ENCODE data around the gene GRAMD2A.

Gene GRAMD2A

DNA sequence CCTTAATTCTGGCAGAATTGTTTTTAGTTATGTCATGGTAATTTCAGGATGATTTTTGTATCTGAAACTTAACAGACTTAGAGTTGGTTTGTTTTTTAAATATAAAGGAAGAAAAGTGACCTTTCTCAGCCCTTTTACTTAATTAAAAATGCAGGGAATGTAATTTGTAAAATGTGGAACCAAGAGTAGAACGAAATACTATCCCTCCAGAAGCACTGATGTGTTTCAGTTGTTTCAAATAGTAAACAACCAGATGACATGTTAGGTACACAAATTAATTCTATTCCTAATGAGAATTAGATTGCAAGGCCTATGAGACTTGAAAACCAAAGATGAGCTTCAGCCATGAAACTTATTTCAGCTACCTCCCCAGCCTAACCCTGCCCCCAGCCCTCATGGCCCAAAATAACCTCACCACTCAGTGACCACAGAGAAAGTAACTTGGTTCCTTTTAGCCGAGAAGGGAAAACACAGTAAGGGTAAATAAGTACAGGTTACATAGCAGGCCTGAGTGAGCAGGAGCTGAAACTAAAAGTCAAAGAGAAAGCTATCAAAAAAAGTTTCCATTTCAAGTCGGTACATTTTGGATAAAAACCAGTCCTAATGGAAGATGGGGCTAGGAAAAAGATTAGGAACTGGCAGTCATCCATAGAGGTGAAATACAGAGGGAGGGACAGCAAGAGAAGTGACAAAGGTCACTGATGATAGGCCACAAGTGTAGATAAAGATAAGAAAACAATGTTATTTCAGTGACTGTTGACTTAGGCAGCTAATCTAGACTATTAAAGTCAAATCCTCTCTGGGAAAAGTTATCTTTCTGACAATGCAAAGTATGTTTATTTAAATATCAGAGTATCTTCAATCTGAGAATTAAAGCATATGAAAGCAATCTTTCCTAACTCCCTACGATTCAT lies 56.2 kb downstream of the GRAMD2A start:
- in situ Hi-C loops (cut with MboI; ENCODE audit: low sequenced_read_pairs), result no loop called here

DNA sequence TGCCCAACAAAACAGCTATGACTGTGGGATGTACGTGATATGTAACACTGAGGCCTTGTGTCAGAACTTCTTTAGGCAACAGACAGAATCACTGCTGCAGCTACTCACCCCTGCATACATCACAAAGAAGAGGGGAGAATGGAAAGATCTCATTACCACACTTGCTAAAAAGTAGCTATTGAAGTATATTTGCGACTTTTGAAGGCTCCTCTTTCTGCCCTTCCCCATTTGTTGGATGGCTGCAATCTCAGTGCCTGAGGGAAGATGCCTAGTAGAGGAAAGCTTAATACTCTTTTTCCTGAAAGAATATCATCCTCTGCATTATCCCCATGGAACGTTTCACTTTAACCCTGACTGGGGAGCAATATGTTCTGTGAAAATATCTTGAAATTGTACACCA lies 57.5 kb downstream of the GRAMD2A start:
- in situ Hi-C loops (cut with MboI; ENCODE audit: low sequenced_read_pairs), result no loop called here

DNA sequence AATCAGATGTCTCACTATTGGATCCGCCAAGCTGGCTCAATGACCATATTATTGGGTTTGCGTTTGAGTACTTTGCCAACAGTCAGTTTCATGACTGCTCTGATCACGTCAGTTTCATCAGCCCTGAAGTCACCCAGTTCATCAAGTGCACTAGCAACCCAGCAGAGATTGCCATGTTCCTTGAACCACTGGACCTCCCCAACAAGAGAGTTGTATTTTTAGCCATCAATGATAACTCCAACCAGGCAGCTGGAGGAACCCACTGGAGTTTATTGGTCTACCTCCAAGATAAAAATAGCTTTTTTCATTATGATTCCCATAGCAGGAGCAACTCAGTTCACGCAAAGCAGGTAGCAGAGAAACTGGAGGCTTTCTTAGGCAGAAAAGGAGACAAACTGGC lies 57.9 kb downstream of the GRAMD2A start:
- in situ Hi-C loops (cut with MboI; ENCODE audit: low sequenced_read_pairs), result no loop called here

DNA sequence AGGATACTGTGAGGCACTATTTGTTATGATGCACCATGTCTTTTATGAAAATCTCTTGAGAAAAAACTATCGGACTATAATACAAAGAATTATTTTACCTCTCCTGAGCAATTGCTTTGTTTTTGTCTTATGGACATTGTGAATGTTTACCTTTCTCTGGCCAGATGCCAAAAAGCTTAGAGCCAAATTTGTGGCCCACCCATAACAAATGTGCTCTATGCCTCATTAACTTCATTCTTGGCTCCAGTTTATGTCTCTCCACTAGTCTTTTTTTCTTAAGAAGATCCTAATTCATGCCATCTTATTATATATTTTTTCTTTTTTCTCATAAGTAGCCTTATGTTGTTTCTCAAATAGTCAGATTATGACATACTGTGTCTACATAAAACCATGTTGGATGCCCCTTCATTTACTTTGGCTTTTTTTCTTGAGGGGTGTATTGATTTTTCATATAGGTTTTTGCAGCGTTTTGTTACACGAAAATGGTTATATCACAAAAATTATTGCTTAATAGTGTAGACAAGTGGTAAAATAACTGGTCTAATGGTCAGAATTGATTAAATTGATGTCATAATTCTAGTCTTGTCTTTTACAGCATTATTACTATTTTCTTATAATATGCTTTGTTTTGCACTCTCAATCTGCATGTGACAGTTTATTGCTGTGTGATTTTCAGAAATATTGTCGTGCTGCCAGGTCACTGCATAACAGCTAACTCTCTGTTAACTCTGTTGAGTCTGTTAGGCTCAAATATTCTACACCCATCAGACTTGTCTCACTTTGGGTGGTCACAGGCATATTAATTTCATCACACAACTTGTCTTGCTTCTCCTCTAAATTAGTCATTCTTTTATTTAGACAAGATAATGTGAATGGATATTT lies 61.2 kb downstream of the GRAMD2A start:
- in situ Hi-C loops (cut with MboI; ENCODE audit: low sequenced_read_pairs), result no loop called here

DNA sequence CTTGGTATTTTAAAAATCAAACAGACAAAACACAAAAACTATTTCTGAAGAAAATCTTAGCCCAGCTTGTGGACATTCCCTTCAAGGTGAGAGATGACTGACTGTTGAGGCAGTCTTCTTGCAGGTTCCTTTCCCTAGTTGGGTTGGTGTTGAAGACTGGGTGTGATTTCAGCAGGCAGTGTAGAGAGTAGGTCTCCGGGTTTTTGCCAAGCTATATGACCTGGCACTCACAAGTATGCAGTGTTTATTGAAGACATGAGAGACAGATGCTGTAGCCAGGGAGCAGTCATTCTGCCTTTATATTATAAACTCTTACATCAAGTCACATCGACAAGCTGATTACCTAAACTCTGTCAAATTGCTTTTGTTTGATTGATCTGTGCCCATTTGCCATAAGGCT lies 61.9 kb downstream of the GRAMD2A start:
- in situ Hi-C loops (cut with MboI; ENCODE audit: low sequenced_read_pairs), result no loop called here

DNA sequence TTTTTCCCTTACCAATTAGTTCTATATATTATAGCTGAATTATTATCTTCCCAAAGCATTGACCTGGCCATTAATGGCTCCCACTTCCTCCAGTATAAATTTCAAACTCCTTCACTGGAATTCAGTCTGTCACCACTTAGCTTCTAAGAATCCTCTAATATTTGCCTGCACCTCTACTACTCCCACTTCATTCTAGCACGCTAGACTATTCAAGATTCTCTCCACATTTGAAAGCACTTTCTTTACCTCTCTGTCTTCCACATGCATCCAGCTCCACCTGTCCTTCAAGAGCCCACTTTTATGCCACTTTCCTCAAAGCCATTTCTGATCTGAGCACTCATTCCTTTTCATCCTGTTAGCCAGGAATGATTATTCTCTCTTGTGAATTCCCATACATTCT lies 64.4 kb downstream of the GRAMD2A start:
- in situ Hi-C loops (cut with MboI; ENCODE audit: low sequenced_read_pairs), result no loop called here

DNA sequence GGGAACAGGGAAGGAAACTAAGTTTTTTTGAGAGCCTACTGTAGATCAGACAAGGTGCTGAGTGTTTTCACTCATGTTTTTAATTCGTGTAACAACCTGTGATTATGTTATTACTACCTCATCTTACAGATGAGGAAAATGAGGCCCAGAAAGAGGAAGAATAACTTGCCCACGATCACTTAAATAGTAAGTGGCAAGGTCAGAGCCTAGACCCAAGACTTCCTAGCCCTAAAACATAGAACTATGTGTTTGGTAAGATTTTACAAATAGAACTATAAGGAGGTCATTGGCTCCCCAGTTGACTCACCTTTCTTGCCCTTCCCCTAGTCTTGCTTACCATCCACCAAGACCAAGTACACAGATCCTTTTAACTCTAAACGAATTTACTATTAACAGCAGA lies 65.7 kb downstream of the GRAMD2A start:
- in situ Hi-C loops (cut with MboI; ENCODE audit: low sequenced_read_pairs), result no loop called here

DNA sequence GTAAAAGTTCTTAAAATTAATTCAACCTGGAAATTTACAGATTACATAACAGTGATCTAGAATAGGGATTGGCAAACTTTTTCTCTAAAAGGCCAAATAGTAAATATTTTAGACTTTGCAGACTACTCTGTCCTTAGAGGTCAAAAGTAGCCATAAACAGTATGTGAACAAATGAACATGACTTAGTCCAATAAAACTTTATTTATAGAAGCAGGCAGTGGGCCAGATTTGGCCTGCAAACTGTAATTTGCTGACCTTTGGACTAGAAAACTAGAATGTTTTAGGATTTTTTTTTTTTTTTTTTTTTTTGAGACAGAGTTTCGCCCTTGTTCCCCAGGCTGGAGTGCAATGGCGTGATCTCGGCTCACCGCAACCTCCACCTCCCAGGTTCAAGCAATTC lies 67.3 kb downstream of the GRAMD2A start:
- in situ Hi-C loops (cut with MboI; ENCODE audit: low sequenced_read_pairs), result no loop called here

DNA sequence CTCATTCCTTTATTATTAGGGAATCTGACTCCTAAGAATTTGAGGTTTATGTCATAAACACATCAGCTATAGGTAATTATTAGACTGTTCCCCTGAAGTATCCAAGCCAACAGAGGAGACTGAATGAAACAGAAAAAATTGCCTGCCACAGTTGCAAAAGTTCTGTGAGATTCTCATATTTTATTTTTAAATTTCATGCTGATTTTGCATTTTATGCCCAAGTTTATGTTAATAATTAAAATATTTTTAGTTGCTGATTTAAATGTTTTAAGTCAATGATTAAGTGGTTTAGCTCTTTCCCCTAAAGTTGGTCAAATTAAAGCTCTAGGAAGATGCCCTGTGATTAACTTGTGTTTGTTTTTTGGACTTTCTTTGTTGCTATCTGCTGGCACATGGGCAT lies 69.2 kb downstream of the GRAMD2A start:
- in situ Hi-C loops (cut with MboI; ENCODE audit: low sequenced_read_pairs), result no loop called here

DNA sequence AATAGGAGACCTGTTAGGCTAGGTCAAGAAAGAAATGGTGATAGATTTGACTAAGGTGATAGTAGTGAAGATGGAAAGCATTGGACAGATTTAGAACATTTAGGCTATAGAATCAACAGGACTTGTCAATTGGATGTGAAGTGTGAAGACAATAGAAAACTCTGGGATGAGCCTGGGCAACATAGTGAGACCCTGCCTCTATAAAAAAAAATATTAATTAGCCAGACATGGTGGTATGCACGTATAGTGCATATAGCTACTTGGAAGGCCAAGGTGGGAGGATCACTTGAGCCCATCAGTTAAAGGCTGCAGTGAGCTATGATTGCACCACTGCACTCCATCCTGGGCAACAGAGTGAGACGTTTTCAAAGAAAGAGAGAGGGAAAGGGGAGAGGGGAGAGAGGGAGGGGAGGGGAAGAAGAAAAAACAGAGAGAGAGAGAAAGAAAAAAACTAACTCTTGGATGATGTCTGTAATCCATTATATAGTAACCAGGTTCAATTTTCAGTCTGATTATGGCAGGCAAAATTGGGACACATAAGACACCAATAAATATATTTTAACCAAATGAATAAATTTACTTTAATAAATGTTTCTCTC lies 69.8 kb downstream of the GRAMD2A start:
- in situ Hi-C loops (cut with MboI; ENCODE audit: low sequenced_read_pairs), result no loop called here

DNA sequence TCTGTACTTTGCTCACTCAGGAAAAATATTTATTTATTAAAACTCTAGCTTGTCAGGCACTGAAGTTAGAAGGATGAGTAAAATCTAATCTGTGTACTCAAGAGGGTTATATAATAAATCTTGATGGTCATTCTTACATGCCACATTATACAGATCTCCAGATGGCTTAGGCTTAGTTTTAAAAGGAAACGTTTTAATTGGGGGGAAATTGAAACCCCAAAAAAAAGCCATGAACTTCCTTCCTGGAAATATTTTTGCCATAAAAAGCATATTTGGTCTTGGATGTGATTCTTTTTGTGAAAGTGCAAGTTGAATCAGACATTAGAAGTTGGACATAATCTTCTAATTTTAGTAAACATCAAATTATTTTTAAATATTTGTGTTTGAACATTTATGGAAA lies 73.4 kb downstream of the GRAMD2A start:
- in situ Hi-C loops (cut with MboI; ENCODE audit: low sequenced_read_pairs), result no loop called here

DNA sequence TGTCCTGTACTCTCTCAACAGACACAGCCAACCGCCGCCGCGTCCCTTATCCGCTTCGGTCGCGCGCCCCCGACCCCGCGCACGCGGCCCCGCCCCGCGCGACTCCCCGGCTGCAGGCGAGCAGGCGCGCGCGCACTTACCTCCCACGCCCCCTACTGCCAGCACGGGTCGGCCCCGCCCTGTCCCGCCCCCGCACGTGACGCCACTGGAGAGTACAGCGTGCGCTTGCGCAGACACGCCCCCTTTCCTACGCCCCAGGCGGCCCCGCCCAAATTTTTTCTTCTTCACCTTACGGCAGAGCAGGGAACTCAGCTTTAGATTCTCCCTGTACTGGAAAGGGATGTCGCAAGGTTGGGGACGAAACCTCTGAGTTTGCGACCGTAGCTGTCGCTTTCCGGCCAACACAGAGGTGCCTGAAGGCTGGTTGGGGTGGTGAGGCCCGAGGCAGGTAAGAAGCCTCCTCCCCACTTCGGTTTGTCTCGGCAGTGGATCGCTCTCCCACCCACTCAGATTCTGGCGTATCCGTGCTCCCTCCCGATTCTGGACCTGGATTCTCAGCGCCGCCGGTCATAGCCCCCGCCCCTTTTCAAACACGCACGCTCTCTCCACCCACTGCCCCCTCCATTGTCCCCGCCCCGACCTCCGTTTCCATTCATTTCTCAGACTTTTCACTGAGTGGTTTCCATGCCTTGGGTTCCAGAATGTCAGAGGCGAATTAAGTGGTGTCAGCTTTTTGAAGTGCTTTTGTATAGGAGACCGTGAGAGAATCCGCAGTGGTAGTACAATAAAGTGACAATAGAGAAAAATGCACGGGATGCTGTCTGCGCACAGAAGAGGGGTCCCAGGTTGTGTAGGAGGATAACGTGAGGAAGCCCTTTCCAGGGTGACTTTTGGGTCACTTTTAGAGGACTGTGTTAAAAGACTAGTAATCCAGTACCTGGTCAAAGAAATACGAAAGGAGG lies 79.3 kb downstream of the GRAMD2A start, which contains the start of the genes MYO9A and SENP8:
MYO9A (minus strand) TSS at position 134 of the 962 bp plus-strand sequence. CDS start 71,587 bp downstream, outside the sequence.
SENP8 (plus strand) TSS at position 387 of the 962 bp plus-strand sequence. CDS start 21,221 bp downstream, outside the sequence.
- in situ Hi-C loops (cut with MboI; ENCODE audit: low sequenced_read_pairs), result no loop called here

DNA sequence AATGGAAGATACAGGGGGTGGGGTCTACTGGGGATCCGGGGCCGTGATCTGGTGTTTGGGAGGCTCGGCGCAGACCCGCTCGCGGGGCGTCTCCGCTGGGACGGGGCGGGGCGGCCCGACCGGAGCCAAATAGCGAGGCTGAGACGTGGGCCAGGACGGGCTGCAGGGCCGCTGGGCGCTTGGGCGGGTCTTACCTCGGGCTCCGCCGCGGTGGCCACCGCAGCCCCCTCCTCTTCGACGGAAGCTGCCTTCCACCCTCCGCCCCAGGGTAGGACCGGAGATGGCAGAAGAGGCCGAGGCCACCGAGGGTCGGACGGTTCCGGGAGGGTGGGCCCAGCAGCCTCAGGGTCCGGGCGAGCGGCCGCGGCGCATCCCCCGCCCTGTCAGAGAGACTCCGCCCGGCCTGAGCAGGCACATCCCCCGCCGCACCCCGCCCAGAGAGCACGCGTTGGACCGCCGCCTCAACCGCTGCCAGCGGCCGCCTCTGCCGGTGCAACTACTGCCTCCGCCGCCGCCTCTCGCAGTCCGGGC lies 80.0 kb downstream of the GRAMD2A start:
- in situ Hi-C loops (cut with MboI; ENCODE audit: low sequenced_read_pairs), result no loop called here

DNA sequence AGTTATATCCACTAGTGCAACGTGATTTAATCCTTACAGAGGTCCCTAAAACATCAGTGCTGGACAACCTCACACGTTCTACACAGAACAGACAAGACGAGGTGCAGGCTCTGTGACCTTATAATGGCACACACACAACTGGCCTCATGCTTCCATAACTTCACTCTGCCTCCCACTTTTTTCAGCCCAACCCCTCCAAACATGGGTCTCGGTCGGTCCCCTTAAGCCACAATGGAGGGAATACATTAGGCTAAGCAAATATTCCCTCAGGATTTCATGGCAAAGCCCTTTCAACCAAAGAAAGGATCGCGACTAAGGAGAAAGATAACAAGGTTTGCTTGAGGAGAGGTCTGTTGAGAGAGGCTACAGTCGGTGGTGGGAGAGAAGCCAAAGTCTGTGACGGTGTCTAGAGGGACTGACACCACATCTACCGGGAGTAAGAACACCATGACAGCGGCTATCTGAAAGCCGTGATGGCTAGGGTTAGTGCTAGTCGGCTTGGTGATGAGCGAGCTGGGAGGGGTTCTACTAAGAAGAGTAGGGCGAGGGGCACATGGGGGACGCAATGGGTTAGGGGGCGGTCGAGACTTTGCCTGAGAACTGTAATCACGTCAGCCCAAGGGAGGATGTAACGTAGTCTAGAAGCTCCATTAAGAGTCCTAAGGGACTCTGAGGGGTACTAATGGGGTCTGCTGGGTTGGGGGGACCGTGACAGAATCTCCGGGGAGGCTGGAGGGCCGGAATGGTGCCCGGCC lies 80.7 kb downstream of the GRAMD2A start:
- in situ Hi-C loops (cut with MboI; ENCODE audit: low sequenced_read_pairs), result no loop called here

DNA sequence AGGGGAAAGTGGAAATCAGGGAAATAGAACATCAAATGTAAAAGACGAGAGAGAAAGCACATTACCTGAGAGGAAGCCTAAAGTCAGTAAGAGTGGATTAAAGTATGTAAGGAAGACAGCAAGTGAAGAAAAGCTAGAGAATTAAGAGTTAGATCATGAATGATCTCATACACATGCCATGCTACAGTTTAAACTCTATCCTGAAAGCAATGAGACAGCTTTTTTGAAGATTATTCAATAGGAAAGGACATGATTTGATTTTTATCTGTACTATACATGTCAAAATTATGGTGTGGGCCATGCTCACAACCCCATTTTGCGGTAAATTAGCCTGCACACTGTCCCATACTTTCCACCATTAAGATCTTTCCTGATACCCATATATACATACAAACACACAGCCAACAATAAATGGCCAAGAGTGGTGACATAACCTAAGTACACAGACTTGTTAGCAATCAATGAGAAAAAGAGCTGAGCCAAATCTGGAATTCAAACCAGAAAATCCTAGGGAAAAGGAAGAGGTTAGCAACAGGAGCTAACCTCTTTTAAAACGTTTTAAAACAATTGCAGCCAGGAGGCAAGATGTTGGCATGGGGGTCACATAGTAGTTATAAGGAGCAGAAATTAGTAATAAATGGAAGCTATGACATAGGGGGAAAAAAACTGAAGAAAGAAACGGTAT lies 84.1 kb downstream of the GRAMD2A start:
- in situ Hi-C loops (cut with MboI; ENCODE audit: low sequenced_read_pairs), result no loop called here

DNA sequence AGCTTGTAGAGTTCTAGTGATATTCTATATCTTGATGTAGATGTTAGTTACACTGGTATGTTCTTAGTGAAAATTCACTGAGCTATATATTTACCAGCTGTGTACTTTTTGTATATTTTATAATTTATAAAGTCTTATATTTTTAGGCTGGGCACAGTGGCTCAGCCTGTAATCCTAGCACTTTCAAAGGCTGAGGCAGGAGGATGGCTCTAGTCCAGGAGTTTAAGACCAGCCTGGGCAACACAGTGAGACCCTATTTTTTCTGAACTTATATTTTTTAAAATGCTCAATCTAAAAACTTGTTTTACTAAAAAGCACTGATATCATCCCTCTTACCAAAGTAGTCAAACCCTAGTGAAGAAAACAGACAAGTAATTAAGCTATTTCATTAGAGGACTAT lies 84.8 kb downstream of the GRAMD2A start:
- in situ Hi-C loops (cut with MboI; ENCODE audit: low sequenced_read_pairs), result no loop called here

DNA sequence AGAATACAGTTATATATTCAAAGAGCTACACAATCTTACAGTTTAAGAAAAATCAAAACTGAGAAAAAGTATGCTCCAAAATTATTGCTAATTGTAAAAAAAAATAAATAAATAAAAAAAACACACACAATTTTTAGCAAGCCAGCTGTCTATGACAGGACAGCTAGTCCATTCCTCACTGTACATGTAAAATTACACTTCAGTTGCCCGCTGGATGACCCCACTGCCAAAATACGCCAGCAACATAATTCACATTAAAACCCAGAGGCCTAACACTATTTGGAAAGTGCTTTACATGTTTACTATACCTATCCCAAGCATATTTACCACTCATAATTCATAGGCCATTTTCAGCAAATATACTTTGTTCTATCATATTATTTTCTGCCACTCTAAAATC lies 85.5 kb downstream of the GRAMD2A start:
- in situ Hi-C loops (cut with MboI; ENCODE audit: low sequenced_read_pairs), result no loop called here

DNA sequence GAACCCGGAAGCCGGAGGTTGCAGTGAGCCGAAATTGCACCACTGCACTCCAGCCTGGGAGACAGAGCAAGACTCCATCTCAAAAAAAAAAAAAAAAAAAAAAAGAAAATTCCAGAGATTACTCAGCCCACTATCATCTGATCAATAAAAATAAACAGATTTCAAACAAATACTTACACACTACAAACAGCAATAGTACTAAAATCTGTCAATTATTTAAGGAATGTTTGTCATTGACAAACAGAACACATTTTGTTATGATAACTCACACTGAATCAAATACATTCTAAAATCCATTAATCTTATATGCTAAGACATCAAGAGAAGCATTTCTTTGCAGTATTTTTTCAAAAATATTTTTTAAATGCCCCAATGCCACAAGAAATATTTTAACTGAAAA lies 87.2 kb downstream of the GRAMD2A start:
- in situ Hi-C loops (cut with MboI; ENCODE audit: low sequenced_read_pairs), result no loop called here

Measured in HL-60/S4 treated with retinoic acid at 250 ng/mL for 4 days and 3 days (cell line).